ENCODE measurements around the gene GALNT9. TPM values are rescaled to one million over a fixed set of nuclear protein-coding genes. Genes with fewer than 3 reads are reported as not detected.

The GALNT9 gene
- polyA plus RNA-seq, 2 of the 4 experiments (the other 2 are of a cell fraction) = 0.66 to 2.8 TPM

- DNase-seq (ENCODE audit: low read depth in 1 of 2, low spot score in 1 of 2) = no peak
- no peak for FAIRE-seq
- TF ChIP-seq BCL3 (IDR thresholded peaks at IDR 0.05) (no peak), PBX3 (IDR thresholded peaks at IDR 0.05) (no peak), RARB (CRISPR knock-in tag; IDR thresholded peaks at IDR 0.05) (no peak), CBX8 (IDR thresholded peaks at IDR 0.05) (no peak), REST (IDR thresholded peaks at IDR 0.05) (no peak), HOXB13 (CRISPR knock-in tag; IDR thresholded peaks at IDR 0.05; ENCODE audit: low read depth) (no peak), CEBPB (IDR thresholded peaks at IDR 0.05) (no peak), PHF8 (IDR thresholded peaks at IDR 0.05; ENCODE audit: borderline replicate concordance, low read depth) (no peak), CHD2 (IDR thresholded peaks at IDR 0.05; ENCODE audit: low read length, partially characterized antibody) (no peak), JUNB (IDR thresholded peaks at IDR 0.05) (no peak), FOSL2 (IDR thresholded peaks at IDR 0.05) (no peak), FOSL2 (CRISPR knock-in tag; IDR thresholded peaks at IDR 0.05) (no peak), NR3C1 (IDR thresholded peaks at IDR 0.05) (no peak), CBX2 (IDR thresholded peaks at IDR 0.05; ENCODE audit: borderline replicate concordance, low read depth) (no peak), E2F6 (IDR thresholded peaks at IDR 0.05; ENCODE audit: borderline replicate concordance, low read depth) (no peak), HDAC2 (IDR thresholded peaks at IDR 0.05) (no peak), HES2 (IDR thresholded peaks at IDR 0.05) (no peak), CHD4 (IDR thresholded peaks at IDR 0.05; ENCODE audit: borderline replicate concordance) (no peak), MAZ (IDR thresholded peaks at IDR 0.05; ENCODE audit: borderline replicate concordance, low read depth, low read length) (no peak), RFX5 (IDR thresholded peaks at IDR 0.05) (no peak), TP53 (CRISPR knock-in tag; IDR thresholded peaks at IDR 0.05) (no peak)
- no peak overlapping the region for H3K4me2 ChIP-seq
- 79% methylated on average over 21 of the region's 21 CpGs for WGBS (ENCODE audit: missing lambda C conversion rate)
- no peak for ATAC-seq
- H3K9me3 ChIP-seq = peaks cover 7% of the 10 kb centered on the region; the same call in 2 of the 3 replicates
- no peak overlapping the region for H3K4me3 ChIP-seq
- no peak overlapping the region for H3K27ac ChIP-seq
- POLR2A ChIA-PET = no interaction called here
- CTCF ChIA-PET = no interaction called here
- H3K4me1 ChIP-seq = no peaks in the 10 kb centered on the region
Observed at GRCh38 chr12:132309596-132310086, 19.7 kb downstream of the GALNT9 start.

All from A549 (cell line).